HUES6 (cell line): Measurements from ENCODE around the gene DNASE1.
"Not testable (repeated sequence)": the region's sequence is repeated elsewhere in the genome, so short reads cannot be mapped to it uniquely, and the experiment has no call there.

Experiments used
- H3K27ac ChIP-seq: 2 replicates; pipeline ENCODE4 v1.7.0; 2013; ENCODE audit warnings: low read depth, mild to moderate bottlenecking, low read length, inconsistent platforms
- H3K27me3 ChIP-seq: 2 replicates; pipeline ENCODE4 v1.6.1; 2013; ENCODE audit warnings: low read length; ENCODE audit not compliant: control insufficient read depth, insufficient read depth
- H3K36me3 ChIP-seq: 2 replicates; pipeline ENCODE4 v1.6.1; 2013; ENCODE audit warnings: low read length; ENCODE audit not compliant: control insufficient read depth, insufficient read depth
- H3K4me1 ChIP-seq: 2 replicates; pipeline ENCODE4 v1.6.1; 2013; ENCODE audit warnings: low read length; ENCODE audit not compliant: control insufficient read depth, insufficient read depth
- H3K4me3 ChIP-seq: 2 replicates; pipeline ENCODE4 v1.5.1; 2013; ENCODE audit warnings: low read depth, low read length
- H3K9ac ChIP-seq: one replicate; pipeline ENCODE4 v1.6.1; 2013; ENCODE audit warnings: mild to moderate bottlenecking, low read length
- H3K9me3 ChIP-seq: 2 replicates; pipeline ENCODE4 v1.6.1; 2013; ENCODE audit warnings: low read depth, low read length; ENCODE audit not compliant: control insufficient read depth, insufficient read depth

The DNASE1 gene, protein sequence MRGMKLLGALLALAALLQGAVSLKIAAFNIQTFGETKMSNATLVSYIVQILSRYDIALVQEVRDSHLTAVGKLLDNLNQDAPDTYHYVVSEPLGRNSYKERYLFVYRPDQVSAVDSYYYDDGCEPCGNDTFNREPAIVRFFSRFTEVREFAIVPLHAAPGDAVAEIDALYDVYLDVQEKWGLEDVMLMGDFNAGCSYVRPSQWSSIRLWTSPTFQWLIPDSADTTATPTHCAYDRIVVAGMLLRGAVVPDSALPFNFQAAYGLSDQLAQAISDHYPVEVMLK

DNA sequence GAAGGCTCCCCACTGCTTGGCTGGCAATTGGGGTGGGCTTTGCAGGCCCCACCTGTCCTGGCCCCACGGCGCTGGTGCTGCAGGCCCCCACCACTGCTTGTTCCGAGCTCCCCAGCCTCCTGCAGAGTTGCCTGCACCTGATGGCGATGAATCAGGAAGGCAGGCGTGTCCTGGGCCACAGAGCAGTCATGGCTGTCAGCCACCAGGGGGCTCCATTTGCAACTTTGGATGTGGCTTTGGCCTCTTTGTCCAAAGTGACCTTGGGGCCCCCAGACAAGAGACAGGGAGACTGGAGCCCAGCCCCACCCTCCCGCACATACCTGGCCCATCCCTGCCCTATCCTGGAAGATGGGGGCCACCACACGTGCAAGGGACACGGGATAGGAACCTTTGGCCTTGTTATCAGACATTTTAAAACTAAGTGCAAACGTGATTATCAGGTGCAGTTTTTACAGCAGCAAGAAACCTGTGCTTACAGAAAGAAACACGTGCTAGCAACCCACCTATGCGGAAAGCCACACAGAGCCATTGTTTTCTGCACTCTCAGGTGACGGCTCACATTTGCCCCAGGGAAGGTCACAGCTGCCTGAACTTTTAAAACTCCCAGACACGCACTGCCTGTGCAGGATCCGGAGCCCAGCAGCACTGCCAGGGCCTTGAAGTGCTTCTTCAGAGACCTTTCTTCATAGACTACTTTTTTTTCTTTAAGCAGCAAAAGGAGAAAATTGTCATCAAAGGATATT is at the start of gene DNASE1:
TSS of gene DNASE1 (plus strand) at position 443 of the 743 bp plus-strand sequence. CDS start 683 bp downstream, outside the sequence.
- Histone ChIP-seq H3K27ac (no peak within 1 kb of the TSS), H3K4me3 (no peak within 1 kb of the TSS), H3K36me3 (peaks cover 64% of the 10 kb centered on the region), H3K9me3 (no peaks in the 10 kb centered on the region), H3K9ac (no peak within 1 kb of the TSS), H3K27me3 (no peaks in the 10 kb centered on the region), H3K4me1 (peaks cover 13% of the 10 kb centered on the region)

DNA sequence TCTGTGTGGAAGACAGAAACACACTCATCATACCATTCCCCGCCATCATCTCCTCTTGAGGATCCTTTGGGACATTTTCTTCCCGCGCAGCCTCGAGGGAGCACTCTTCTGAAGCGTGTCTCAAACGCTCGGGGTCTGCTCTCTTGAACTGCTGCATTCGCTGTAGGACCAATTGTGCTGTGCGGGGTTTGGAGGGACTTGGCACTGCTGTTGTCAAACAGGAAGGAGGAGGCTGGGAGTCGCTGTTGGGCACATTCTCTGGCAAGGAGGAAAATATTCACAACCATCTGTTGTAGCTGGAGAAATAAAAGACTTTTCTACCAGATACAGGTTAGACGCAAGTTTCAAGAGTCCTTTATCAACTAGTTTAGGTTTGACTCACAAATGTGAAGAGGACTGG is 48.0 kb upstream of the DNASE1 start:
- H3K27me3 ChIP-seq: no peaks in the 10 kb centered on the region
- H3K36me3 ChIP-seq: peaks cover 44% of the 10 kb centered on the region
- H3K27ac ChIP-seq: no peak overlapping the region
- peaks cover 1% of the 10 kb centered on the region; the same call in 1 of the 2 replicates for H3K9me3 ChIP-seq
- H3K9ac ChIP-seq: no peak overlapping the region
- no peak overlapping the region for H3K4me3 ChIP-seq
- peaks cover 7% of the 10 kb centered on the region; the same call in 1 of the 2 replicates for H3K4me1 ChIP-seq

DNA sequence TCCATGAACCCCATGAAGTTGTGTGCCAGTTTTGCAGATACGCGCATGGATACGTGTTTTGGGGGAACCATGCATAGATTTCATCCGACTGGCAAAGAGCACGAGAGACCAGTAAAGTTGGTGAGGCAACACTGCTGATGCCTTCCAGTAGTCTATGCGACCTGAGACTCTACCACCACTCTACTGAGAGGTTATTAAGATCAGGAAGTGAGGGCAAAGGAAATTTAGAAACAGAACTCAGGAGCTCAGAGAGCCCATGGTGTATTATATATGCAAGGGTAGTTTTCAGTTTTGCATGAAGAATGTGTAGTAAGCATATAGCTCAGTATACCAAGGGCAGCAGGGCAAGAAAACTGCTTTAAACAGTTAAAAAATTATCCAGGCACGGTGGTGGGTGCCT is 47.3 kb upstream of the DNASE1 start:
- Histone ChIP-seq H3K4me1 (peaks cover 7% of the 10 kb centered on the region; the same call in 1 of the 2 replicates), H3K36me3 (peaks cover 37% of the 10 kb centered on the region), H3K9ac (no peak overlapping the region), H3K27me3 (no peaks in the 10 kb centered on the region), H3K27ac (no peak overlapping the region), H3K9me3 (no peaks in the 10 kb centered on the region), H3K4me3 (no peak overlapping the region)

DNA sequence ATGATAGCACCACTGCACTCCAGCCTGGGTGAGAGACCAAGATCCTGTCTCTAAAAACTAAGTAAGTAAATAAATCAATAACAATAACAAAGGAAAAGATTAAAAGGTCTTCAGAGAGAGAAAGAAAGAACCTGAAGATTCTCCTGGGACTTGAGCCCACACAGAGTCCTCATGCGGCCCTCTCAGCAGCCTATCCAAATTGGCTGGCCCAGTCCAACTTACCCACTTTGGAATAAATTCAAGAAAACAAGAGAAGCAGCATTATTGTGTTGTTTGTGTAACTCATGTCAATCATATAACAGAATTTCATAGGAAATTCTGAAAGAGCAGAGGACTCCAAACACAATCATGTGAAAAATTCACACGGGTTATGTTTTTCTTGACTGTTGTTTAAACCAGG is 46.9 kb upstream of the DNASE1 start:
- H3K4me1 ChIP-seq: peaks cover 7% of the 10 kb centered on the region; the same call in 1 of the 2 replicates
- H3K27ac ChIP-seq: no peak overlapping the region
- no peaks in the 10 kb centered on the region for H3K27me3 ChIP-seq
- peaks cover 32% of the 10 kb centered on the region for H3K36me3 ChIP-seq
- no peak overlapping the region for H3K9ac ChIP-seq
- H3K9me3 ChIP-seq: no peaks in the 10 kb centered on the region
- no peak overlapping the region for H3K4me3 ChIP-seq

DNA sequence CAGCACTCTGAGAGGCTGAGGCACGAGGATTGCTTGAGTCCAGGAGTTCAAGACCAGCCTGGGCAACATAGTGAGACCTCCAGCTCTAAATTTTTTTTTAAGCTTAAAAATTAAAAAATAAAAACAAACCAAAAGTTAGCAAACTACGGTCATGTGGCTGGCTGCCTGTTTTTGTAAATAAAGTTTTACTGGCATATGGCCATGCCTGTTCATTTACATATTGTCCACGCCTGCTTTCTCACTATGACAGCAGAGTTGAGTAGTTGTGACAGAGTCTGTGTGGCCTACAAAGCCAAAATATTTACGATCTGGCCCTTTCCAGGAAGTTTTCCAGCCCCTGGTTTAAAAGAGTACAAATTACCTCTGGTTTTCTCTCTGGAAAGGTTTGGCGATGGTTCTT is 46.4 kb upstream of the DNASE1 start:
- no peak overlapping the region for H3K9ac ChIP-seq
- H3K27ac ChIP-seq: no peak overlapping the region
- H3K4me3 ChIP-seq: no peak overlapping the region
- H3K9me3 ChIP-seq: no peaks in the 10 kb centered on the region
- peaks cover 28% of the 10 kb centered on the region for H3K36me3 ChIP-seq
- H3K4me1 ChIP-seq: peaks cover 9% of the 10 kb centered on the region; the same call in 1 of the 2 replicates
- no peaks in the 10 kb centered on the region for H3K27me3 ChIP-seq

DNA sequence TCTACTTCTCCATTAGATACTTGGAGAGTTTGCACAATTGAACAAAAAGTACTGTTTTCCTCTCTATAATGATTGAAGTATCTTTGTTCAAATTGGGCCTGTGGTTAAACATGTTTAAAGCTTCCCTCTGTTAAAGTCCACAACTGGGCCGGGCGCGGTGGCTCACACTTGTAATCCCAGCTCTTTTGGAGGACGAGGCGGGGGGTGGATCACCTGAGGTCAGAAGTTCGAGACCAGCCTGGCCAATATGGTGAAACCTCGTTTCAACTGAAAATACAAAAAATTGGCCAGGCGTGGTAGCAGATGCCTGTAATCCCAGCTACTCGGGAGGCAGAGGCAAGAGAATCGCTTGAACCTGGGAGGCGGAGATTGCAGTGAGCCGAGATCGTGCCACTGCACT is 45.5 kb upstream of the DNASE1 start:
- not testable (repeated sequence) for H3K9ac ChIP-seq, H3K4me1 ChIP-seq, H3K4me3 ChIP-seq, H3K27ac ChIP-seq, H3K9me3 ChIP-seq, H3K27me3 ChIP-seq
- peaks cover 21% of the 10 kb centered on the region for H3K36me3 ChIP-seq

DNA sequence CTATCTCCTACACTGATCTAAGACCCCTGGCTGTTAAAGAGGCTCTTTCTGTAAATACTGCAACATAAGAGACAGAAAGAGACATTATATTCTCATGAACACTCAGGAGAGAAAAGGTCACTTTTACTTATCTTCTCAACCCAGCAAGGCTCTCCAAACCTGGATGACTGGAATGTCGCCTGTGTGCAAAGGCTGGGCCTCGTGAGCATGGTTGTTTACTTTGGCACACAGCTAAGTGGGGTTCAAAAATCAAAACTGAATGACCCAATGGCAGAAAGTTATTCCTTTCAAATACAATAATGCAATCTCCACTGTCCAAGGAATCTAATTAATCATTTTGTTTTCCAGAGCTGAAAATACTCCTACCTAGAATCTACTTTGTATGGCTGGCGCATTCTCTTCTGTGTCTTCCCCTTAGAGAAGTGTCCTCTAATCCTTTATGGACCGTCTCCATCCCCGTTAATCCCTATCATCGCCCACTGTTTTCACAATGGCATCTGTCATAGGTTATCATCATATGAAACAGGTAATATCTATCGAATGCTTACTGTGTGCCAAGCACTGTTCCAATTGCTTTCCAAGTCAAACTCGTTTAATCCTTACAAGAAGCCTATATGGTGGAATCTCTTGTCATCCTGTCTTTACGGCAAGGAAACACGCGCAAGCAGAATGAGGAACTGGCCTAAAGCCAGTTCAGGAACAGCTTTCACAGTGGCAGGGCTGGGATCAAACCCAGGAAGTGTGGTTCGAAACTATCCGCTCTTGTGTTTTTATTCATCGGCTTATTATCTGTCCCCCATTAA is 44.4 kb upstream of the DNASE1 start:
- H3K27ac ChIP-seq: no peak overlapping the region

DNA sequence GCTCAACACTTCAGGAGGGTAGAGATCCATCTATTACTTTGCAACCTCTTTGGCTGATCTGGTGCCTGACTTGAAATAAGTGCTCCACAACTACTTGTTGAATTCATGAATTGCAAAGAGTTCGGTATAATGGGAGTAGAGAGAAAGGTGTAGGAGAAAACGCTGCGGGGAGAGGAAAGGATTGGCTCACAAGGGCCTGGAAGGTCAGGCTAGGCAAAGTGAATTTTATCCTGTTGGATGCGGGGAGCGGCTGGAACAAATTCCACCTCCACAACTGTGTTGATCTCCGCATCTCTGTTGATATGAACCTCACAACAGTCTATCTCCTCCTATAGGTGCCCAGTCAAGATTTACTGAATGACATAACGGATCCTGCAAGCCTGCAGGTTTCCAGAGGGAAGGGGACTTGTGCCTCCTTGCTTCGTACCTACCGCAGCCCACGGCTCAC is 43.8 kb upstream of the DNASE1 start:
- Histone ChIP-seq H3K4me3 (peak overlapping the region; percentile 97), H3K9me3 (no peaks in the 10 kb centered on the region), H3K36me3 (peaks cover 22% of the 10 kb centered on the region), H3K27me3 (no peaks in the 10 kb centered on the region), H3K4me1 (peaks cover 9% of the 10 kb centered on the region; the same call in 1 of the 2 replicates), H3K9ac (peak overlapping the region; percentile 71), H3K27ac (no peak overlapping the region)

More for the DNA sequence above, 44.4 kb upstream of the DNASE1 start:
- Histone ChIP-seq H3K4me3 (peak overlapping the region; percentile 97), H3K4me1 (peaks cover 9% of the 10 kb centered on the region; the same call in 1 of the 2 replicates), H3K9ac (no peak overlapping the region), H3K36me3 (peaks cover 17% of the 10 kb centered on the region), H3K9me3 (no peaks in the 10 kb centered on the region), H3K27me3 (no peaks in the 10 kb centered on the region)

DNA sequence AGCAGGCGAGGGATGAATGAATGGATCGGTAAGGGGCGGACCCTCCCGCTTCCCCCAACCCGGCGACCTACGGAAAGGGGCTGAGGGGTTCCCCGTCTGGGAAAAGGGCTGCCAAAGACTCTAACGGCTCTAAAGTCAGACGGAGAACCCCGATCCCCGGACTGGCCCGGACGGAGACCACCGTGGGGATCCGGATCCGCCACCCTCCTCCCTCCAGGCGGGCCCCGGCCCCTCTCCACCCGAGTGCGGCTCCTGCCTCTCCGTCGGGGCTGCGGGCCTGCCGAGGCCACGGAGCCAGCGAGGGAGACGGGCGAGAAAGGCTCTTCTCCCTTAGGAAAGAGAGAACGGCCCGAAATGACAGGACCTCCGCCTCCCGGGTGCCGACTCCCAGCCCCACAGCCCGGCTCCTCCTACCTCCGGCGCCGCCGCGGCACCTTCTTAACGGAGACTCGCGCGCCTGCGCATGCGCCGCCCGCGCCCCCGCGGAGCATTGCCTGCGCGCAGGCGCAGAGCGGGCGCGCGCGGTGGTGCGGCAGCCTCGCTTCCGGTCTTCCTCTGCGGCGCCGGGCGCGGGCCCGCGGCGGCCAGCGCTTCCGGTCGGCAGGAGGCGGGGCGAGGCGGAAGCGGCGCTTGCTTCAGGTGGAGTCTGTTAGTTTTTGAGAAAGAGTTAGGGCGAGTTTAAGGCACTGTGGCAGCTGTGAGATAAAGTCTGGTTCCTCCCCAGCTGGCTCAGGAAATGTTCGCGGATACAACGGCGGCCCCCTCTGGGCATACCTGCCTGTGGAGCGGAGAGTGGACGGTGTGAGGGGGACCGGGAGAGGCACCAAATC is 43.1 kb upstream of the DNASE1 start, which contains the start of gene SLX4:
TSS of gene SLX4 (minus strand) at position 461 of the 830 bp plus-strand sequence. CDS start 2,642 bp downstream, outside the sequence.
- Histone ChIP-seq H3K4me3 (peak within 1 kb of the TSS; percentile 97), H3K9me3 (no peaks in the 10 kb centered on the region), H3K27me3 (no peaks in the 10 kb centered on the region), H3K4me1 (peaks cover 9% of the 10 kb centered on the region; the same call in 1 of the 2 replicates), H3K27ac (peak within 1 kb of the TSS; percentile 78; the same call in 1 of the 2 replicates), H3K9ac (peak within 1 kb of the TSS; percentile 87), H3K36me3 (peaks cover 21% of the 10 kb centered on the region)
